Kidney (tissue), 14 donors: ENCODE data around the gene OR14K1. TPM values are rescaled to one million over a fixed set of nuclear protein-coding genes. Genes with fewer than 3 reads are reported as not detected.
"Not testable (repeated sequence)": the region's sequence is repeated elsewhere in the genome, so short reads cannot be mapped to it uniquely, and the experiment has no call there.

Source experiments
- DNase-seq, 5 donors: peaks; one replicate each; pipeline ENCODE4 v3.0.0-alpha.2; 2013 to 2020
- FAIRE-seq: peaks from 2 replicates; lab custom pipeline; 2012; peaks lifted over from hg19 to GRCh38; lab: Jason Lieb, UNC
- H3K27ac ChIP-seq, 2 donors: one replicate each; pipeline ENCODE4 v1.7.0; 2013; ENCODE audit warnings: low read depth in 2 of 2, low read length in 2 of 2, inconsistent platforms in 1 of 2
- H3K27me3 ChIP-seq: one replicate; pipeline ENCODE4 v1.7.1; 2013; ENCODE audit warnings: low read length, inconsistent platforms; ENCODE audit not compliant: control insufficient read depth, insufficient read depth
- H3K36me3 ChIP-seq, 3 donors: one replicate each; pipeline versions ENCODE4 v1.7.0 to v1.7.1; 2013; ENCODE audit warnings: low read length in 3 of 3, control low read depth in 1 of 3, inconsistent platforms in 1 of 3; ENCODE audit not compliant: insufficient read depth in 3 of 3, control insufficient read depth in 2 of 3
- H3K4me1 ChIP-seq, 3 donors: one replicate each; pipeline versions ENCODE4 v1.7.0 to v1.7.1; 2013; ENCODE audit warnings: low read length in 3 of 3, inconsistent platforms in 1 of 3, low read depth in 1 of 3; ENCODE audit not compliant: control insufficient read depth in 2 of 3, insufficient read depth in 2 of 3
- H3K4me3 ChIP-seq, 3 donors: one replicate each; pipeline versions ENCODE4 v1.7.0 to v1.8.1; 2013; ENCODE audit warnings: low read length in 3 of 3, control low read depth in 1 of 3, inconsistent platforms in 1 of 3
- H3K9ac ChIP-seq, 3 donors: one replicate each; pipeline versions ENCODE4 v1.7.0 to v1.7.1; 2013; ENCODE audit warnings: low read length in 3 of 3, control low read depth in 1 of 3, inconsistent platforms in 1 of 3
- H3K9me3 ChIP-seq, 3 donors: one replicate each; pipeline versions ENCODE4 v1.7.0 to v1.7.1; 2013; ENCODE audit warnings: low read length in 3 of 3, control low read depth in 1 of 3, inconsistent platforms in 1 of 3; ENCODE audit not compliant: control insufficient read depth in 2 of 3, insufficient read depth in 1 of 3
- CTCF ChIP-seq: IDR thresholded peaks from 3 replicates; pipeline ENCODE4 v1.5.1; 2012; ENCODE audit warnings: mild to moderate bottlenecking, moderate library complexity, borderline replicate concordance; ENCODE audit not compliant: insufficient read depth; ENCODE audit errors: extremely low read depth
- intact Hi-C: fragments of 100-400 bp; cut with DNase I; formaldehyde crosslinking; loops from one replicate; pipeline ENCODE4 v1.11.1; 2022
- polyA plus RNA-seq: library from polyadenylated mRNA; stranded (reverse); fragments of 350-450 nt; fragmentation: Illumina TruSeq; extraction: RNeasy Lipid Tissue Mini Kit (QIAGEN cat#74804); gene quantifications from one replicate; pipeline ENCODE4 v1.2.3, GENCODE V29; 2014; ENCODE audit warnings: low read depth, low replicate concordance; ENCODE audit not compliant: insufficient read depth
- total RNA-seq: library from RNA; stranded (reverse); fragmentation: NEBNext Ultra II Directional; extraction: Animal tissue kit (Norgen Biotek cat#: 25700); gene quantifications from one replicate; pipeline ENCODE4 v1.2.1, GENCODE V29; 2021
- donor health status: control.
- donor health status: control.
- donor health status: control.
- donor health status: control.
- donor health status: control.
- donor health status: DM: yes; HTN: yes; CAD: no.
- donor health status: Normal renal cell carcinoma (clear cell type).

OR14K1 gene
- total and polyA plus RNA-seq, 2 donors from 2014 or later, result not detected

GRCh38 chr1:247716546-247716945, 21.9 kb upstream of the OR14K1 start, which contains the start of gene OR6F1:
TSS of gene OR6F1 (minus strand) at chr1:247716646. CDS start at chr1:247712755, 3,891 bp downstream.
- no peak for DNase-seq
- Histone ChIP-seq H3K36me3 (no peaks in the 10 kb centered on the region), H3K4me1 (no peaks in the 10 kb centered on the region), H3K27ac (no peak within 1 kb of the TSS), H3K9ac (no peak within 1 kb of the TSS), H3K9me3 (peaks cover 0 to 7% (median 0%) of the 10 kb centered on the region in 3 donors), H3K27me3 (no peaks in the 10 kb centered on the region), H3K4me3 (no peak within 1 kb of the TSS)
- TF ChIP-seq CTCF, result no peak
- intact Hi-C loops, result no loop called here
- FAIRE-seq, result no peak

GRCh38 chr1:247721222-247721621, 17.2 kb upstream of the OR14K1 start:
- no peak for TF ChIP-seq CTCF
- no peak overlapping the region for H3K4me3 ChIP-seq
- no peaks in the 10 kb centered on the region for H3K27me3 ChIP-seq
- H3K9ac ChIP-seq, result no peak overlapping the region
- intact Hi-C loops, result no loop called here
- no peak overlapping the region for H3K27ac ChIP-seq
- peaks cover 0 to 10% (median 0%) of the 10 kb centered on the region in 3 donors for H3K9me3 ChIP-seq
- no peak for DNase-seq
- no peaks in the 10 kb centered on the region for H3K36me3 ChIP-seq
- FAIRE-seq, result no peak
- no peaks in the 10 kb centered on the region for H3K4me1 ChIP-seq

- Histone ChIP-seq H3K36me3 (no peaks in the 10 kb centered on the region), H3K9ac (no peak overlapping the region), H3K4me3 (no peak overlapping the region), H3K27ac (no peak overlapping the region), H3K27me3 (no peaks in the 10 kb centered on the region), H3K4me1 (no peaks in the 10 kb centered on the region), H3K9me3 (no peaks in the 10 kb centered on the region)
- no peak for TF ChIP-seq CTCF
- no peak for DNase-seq
- intact Hi-C loops, result no loop called here
- FAIRE-seq, result no peak
Observed at GRCh38 chr1:247740721-247741120, 2.3 kb downstream of the OR14K1 start.

GRCh38 chr1:247741756-247742155, 3.3 kb downstream of the OR14K1 start:
- FAIRE-seq, result no peak

GRCh38 chr1:247742215-247742760, 3.9 kb downstream of the OR14K1 start:
- FAIRE-seq, intact Hi-C loops, H3K36me3 ChIP-seq, H3K27ac ChIP-seq, H3K4me1 ChIP-seq, H3K9me3 ChIP-seq, H3K4me3 ChIP-seq, DNase-seq, H3K9ac ChIP-seq, H3K27me3 ChIP-seq: not testable (repeated sequence)

More at GRCh38 chr1:247741756-247742155, 3.3 kb downstream of the OR14K1 start:
- H3K4me3 ChIP-seq, result no peak overlapping the region
- H3K9me3 ChIP-seq, result no peaks in the 10 kb centered on the region
- DNase-seq, result no peak
- no peak for TF ChIP-seq CTCF
- intact Hi-C loops, result no loop called here
- H3K27ac ChIP-seq, result no peak overlapping the region
- H3K36me3 ChIP-seq, result no peaks in the 10 kb centered on the region
- no peaks in the 10 kb centered on the region for H3K4me1 ChIP-seq
- H3K9ac ChIP-seq, result no peak overlapping the region
- H3K27me3 ChIP-seq, result no peaks in the 10 kb centered on the region
